Liver (tissue), 3 donors: ENCODE data around the gene DOK1.

Experiments used
- CTCF ChIP-seq: fragments of 150-350 bp; IDR thresholded peaks from 2 replicates; pipeline ENCODE4 v1.5.1; 2017; ENCODE audit warnings: improper control_type of control experiment, low read depth, low read length; ENCODE audit not compliant: missing input control
- SP1 ChIP-seq: IDR thresholded peaks from 2 replicates; pipeline ENCODE4 v1.6.1; 2018; ENCODE audit warnings: antibody characterized with exemption, mild to moderate bottlenecking
- TF ChIP-seq, protein P1 (sequence below): IDR thresholded peaks from 2 replicates; pipeline ENCODE4 v1.6.1; 2016; ENCODE audit warnings: antibody characterized with exemption
- donor health status: healthy.
- donor health status: healthy.

DNA sequence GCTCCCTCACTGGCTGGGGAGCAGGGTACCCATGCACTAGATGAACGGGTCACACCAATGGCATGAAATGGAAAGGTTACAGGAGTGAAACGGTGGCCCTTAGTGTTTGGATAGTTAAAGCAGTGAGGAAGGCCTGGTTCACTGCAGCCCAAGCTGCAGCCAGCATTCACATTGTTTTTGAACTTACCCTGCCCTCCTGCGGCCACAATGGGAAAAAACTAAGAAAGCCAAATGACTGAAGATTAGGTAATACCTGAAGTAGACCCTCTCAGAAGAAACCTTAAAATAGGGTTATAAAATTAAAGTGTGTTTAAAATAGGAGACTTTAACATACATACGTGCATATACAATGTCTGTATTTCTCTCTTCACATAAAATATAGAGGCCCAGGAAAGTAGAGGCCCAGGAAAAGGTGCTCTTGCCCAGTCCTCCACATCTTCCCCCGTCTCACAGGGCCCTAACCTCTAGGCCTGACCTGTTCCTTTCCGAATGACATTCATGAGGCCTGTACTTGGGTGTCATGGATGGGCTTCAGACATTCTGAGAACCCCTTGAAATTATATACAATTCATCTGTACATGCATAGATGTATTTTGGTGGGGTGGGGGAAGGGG is 33.3 kb downstream of the DOK1 start:
- TF ChIP-seq CTCF (peak; percentile 73), SP1 (no peak)
- TF ChIP-seq, protein P1, sequence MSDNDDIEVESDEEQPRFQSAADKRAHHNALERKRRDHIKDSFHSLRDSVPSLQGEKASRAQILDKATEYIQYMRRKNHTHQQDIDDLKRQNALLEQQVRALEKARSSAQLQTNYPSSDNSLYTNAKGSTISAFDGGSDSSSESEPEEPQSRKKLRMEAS: no peak
